GM20431 (cell line): ENCODE data around the gene VENTX.

ENCODE experiments used
- in situ Hi-C: fragments of 300-500 bp; cut with MseI, MboI; formaldehyde crosslinking; loops from one replicate; pipeline ENCODE4 v1.15.0; 2020; ENCODE audit warnings: low sequenced_read_pairs; ENCODE audit not compliant: unreplicated experiment

Gene VENTX

GRCh38 chr10:133267293-133267692 is 29.6 kb downstream of the VENTX start:
- in situ Hi-C loops, result no loop called here

- in situ Hi-C loops, result no loop called here
These were observed 30.2 kb downstream of the VENTX start for GRCh38 chr10:133267829-133268228.

- in situ Hi-C loops, result no loop called here
These were observed 30.9 kb downstream of the VENTX start for GRCh38 chr10:133268532-133268931.

- in situ Hi-C loops, result no loop called here
These were observed 31.7 kb downstream of the VENTX start for GRCh38 chr10:133269367-133269766.

- in situ Hi-C loops, result no loop called here
These were observed 32.5 kb downstream of the VENTX start for GRCh38 chr10:133270204-133270603.

GRCh38 chr10:133270773-133271297 is 33.2 kb downstream of the VENTX start:
- in situ Hi-C loops, result no loop called here

- in situ Hi-C loops, result no loop called here
These were observed 34.1 kb downstream of the VENTX start for GRCh38 chr10:133271521-133272300.

- in situ Hi-C loops, result no loop called here
These were observed 34.8 kb downstream of the VENTX start for GRCh38 chr10:133272301-133272963.

GRCh38 chr10:133272964-133273420 is 35.3 kb downstream of the VENTX start:
- in situ Hi-C loops, result no loop called here

- in situ Hi-C loops, result no loop called here
These were observed 36.0 kb downstream of the VENTX start for GRCh38 chr10:133273534-133274143.

- in situ Hi-C loops, result no loop called here
These were observed 37.4 kb downstream of the VENTX start for GRCh38 chr10:133274751-133275683.

GRCh38 chr10:133275684-133276092 is 38.0 kb downstream of the VENTX start:
- in situ Hi-C loops, result no loop called here

GRCh38 chr10:133276100-133276434 is 38.4 kb downstream of the VENTX start:
- in situ Hi-C loops, result no loop called here

GRCh38 chr10:133276435-133277201 is 39.0 kb downstream of the VENTX start, which contains the start of gene ADAM8:
TSS of gene ADAM8 (minus strand) at chr10:133276868. CDS start at chr10:133276817, 51 bp downstream.
- in situ Hi-C loops, result no loop called here

- in situ Hi-C loops, result no loop called here
These were observed 39.8 kb downstream of the VENTX start for GRCh38 chr10:133277277-133277992.

- in situ Hi-C loops, result no loop called here
These were observed 40.4 kb downstream of the VENTX start for GRCh38 chr10:133277993-133278576.

GRCh38 chr10:133278577-133279265 is 41.1 kb downstream of the VENTX start:
- in situ Hi-C loops, result no loop called here
